T-helper 1 cell treated with Interleukin-12 subunit alpha and Interleukin-12 subunit beta and Interleukin-4 antibody, amounts not matched to agents 30 ng/mL and 1 ng/mL, for 36 hours (primary cell): Measurements from ENCODE around the gene PIP5K1B. TPM values are rescaled to one million over a fixed set of nuclear protein-coding genes. Genes with fewer than 3 reads are reported as not detected.

ENCODE experiments used
- intact Hi-C: fragments of 100-400 bp; cut with micrococcal nuclease; formaldehyde crosslinking; loops from one replicate; pipeline ENCODE4 v1.15.1; 2024
- total RNA-seq: library from RNA; stranded (reverse); gene quantifications from 2 replicates; pipeline ENCODE4 v1.2.3, GENCODE V29; 2022

PIP5K1B gene
- total RNA-seq, 1 donor from 2014 or later = 4.4 TPM

DNA sequence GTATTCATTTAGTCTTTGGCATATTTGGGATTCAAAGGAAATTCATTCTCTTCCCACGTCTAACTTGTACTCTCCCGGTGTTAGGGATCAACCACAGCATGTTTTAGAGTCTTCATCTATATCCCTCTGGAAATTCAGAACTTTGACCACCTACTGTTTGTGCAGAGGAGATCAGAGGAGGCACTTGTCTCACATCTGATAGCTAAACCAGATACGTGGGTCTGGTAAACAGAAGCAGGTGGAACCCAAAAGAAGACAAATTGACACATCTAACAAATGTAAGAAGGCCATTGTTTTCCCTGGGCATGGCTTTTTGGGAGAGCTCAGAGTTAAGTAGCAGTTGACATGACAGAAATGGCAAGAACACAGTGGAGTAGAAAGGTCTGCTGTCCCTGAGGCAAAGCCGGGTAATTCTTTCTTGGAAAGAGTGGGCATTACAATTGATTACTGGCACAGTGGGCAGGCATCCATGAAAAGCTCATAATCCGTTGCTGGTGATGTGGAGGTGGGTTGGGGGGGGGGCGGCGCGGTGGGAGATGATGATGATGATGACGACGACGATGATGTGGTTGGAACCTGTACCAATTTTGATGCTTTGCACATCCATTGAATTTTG, 27.5 kb downstream of the PIP5K1B start:
- intact Hi-C loops = no loop called here

GRCh38 chr9:68733021-68733405, 28.0 kb downstream of the PIP5K1B start:
- intact Hi-C loops = no loop called here

DNA sequence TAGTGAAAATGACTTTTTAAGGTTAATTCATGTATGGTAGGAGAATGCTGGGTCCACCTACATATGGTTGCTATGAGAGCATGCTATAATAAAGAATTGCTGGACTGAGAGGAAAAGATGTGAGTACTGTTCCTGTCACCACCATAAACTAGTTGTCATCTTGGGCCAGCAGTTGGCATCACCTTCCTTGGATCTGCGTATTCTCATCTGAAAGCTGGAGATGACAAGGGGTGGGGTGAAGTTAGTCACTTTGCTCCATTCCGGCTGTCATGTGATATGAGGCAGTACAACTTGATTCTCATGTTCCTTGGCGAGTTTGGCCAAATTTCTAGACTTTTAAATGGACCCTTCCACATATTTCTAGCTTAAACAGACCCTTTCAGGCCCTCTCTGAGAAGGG, 33.3 kb downstream of the PIP5K1B start:
- intact Hi-C loops = no loop called here

DNA sequence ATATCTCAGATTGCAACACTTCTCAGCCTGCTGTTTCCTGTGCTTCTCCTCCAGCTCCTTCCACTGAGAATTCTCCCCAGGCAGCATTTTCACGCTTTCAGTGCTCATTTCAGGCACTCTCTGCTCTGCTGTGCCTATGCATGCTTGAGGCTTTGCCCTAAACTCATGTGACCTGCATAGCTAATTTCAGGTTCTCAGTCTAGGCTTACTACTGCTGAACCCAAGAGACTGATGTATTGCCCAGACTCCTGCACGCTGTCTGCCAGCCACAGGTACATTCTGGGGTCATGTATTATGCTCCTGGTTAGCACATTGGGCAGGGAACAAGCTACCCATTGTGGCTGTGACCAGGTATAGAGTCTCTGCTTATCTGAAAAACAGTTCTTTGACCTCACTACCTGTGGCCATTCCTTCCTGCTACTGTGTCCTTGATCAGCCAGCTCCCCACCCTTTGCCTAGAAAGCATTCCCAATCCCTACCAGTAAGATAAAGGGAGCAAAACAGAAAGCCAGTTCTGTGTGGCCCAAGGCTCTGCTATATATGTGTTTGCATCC, 34.7 kb downstream of the PIP5K1B start:
- intact Hi-C loops = no loop called here

DNA sequence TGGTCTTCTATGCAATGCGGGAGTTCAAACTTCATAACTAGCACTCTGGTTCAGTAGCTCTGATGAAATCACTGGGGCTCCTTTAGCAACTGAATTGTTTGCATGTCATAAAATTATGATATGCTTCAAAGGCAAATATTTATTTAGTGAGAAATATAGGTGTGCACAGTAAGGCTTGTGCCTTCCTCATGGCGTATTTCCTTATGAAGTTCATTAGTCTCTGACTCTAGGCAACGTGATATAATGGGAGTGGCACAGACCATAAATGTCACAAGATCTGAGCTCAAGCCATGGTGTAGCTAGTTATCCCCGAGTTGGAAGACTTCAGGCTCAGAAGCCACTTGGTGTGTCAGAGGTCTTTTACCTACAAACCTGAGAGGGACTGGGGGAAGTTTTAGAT, 35.5 kb downstream of the PIP5K1B start:
- intact Hi-C loops = no loop called here

GRCh38 chr9:68741234-68741633, 36.2 kb downstream of the PIP5K1B start:
- intact Hi-C loops = no loop called here

GRCh38 chr9:68741704-68742332, 36.8 kb downstream of the PIP5K1B start:
- intact Hi-C loops = no loop called here

GRCh38 chr9:68742333-68742730, 37.3 kb downstream of the PIP5K1B start:
- intact Hi-C loops = no loop called here

DNA sequence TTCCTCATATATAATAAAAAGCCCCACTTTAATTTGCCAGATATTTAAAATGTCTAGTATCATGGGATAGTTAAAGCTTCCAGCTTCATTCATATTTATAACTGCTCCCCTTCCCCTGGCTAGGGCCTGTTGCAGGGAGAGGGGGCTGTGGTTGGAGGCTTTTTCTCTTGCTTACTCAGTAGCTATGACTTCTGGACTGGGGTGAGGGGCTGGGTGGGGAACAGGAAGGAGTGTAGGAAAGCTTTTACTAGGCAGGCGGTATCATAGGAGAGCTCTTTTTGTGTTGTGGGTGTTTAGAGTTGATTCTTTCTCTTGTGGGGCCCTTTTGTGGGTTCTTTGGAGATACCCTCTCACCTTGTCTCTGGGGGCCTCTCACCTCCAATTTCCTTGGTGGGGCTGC, 39.4 kb downstream of the PIP5K1B start:
- intact Hi-C loops = no loop called here

GRCh38 chr9:68746525-68746924, 41.5 kb downstream of the PIP5K1B start:
- intact Hi-C loops = no loop called here

DNA sequence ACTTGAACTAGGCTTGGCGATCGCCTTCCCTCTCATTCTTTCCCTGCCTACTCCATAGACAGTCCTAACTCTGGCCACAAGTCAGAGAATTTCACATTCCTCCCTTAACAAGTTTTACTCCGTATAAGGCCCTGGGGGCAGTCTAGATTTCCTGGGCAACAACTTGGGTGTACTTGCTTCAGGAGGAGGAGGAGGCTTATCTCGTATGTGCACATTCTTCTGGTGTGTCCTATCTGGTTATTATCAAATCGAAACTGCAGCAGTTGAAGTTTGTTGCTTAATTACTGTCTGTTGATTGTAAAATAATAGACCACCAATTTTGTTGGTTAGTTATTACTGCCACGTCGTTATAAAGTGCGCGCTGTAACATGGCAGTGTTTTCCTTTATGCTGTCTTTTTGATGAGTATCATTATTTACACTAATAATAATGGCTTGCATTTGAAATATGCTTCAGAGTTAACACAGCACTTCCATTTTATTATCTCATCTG, 42.0 kb downstream of the PIP5K1B start:
- intact Hi-C loops = no loop called here

DNA sequence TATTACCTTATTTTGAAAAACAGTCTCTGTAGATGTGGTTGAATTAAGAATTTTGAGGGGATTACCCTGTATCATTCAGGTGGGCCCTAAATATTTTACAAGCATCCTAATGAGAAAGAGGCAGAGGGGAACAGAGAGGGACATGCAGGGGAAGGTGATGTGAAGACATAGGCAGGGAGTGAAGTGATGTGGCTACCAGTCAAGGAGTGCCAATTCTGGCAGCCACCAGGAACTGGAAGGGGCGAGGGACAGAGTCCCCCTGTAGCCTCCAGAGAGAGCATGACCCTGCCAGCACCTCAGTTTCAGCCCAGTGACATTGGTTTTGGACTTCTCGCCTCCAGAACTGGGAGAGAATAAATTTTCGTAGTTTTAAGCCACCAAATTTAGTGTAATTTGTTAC, 44.1 kb downstream of the PIP5K1B start:
- intact Hi-C loops = no loop called here

GRCh38 chr9:68749579-68750159, 44.6 kb downstream of the PIP5K1B start:
- intact Hi-C loops = no loop called here

DNA sequence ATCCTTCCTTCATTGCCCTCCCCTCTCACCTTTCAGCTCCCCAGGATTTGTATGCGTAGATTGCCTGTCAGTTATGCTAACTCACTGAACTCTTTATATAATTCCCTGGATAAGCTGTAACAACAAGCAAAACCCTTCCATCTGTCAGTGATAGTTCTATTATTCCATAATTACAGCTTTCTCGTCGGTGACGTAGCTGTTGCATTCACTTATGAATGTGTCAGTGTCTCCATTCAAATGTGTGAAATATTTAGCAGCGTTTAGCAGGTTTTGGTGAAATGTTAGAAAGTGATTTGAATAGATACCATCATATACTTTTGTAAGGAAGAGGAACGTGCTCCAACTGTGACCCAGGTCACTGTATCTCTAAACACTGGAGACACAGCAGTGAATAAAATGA, 45.2 kb downstream of the PIP5K1B start:
- intact Hi-C loops = no loop called here

DNA sequence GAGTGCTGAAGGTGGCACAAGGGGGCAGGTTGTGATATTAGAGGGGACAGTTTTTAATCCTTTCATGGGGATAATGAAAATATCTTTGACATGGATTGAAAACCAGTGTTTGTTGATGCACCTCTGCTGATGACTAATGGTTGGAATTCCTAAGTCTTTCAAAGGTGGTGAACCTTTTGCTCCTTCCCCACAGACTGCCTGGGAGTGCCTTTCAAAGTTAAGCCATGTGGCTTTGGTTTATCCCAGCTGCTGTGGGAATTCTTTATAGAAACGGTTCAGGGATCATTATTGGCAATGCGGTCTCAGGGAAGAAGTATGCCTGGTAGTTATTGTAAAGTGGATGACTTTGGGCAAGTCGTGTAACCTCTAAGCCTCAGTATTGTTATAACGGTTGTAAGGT, 45.7 kb downstream of the PIP5K1B start:
- intact Hi-C loops = no loop called here

GRCh38 chr9:68751556-68751955, 46.5 kb downstream of the PIP5K1B start:
- intact Hi-C loops = no loop called here

- intact Hi-C loops = no loop called here
These were observed 50.0 kb downstream of the PIP5K1B start for GRCh38 chr9:68755051-68755450.

- intact Hi-C loops = no loop called here
These were observed 50.7 kb downstream of the PIP5K1B start for GRCh38 chr9:68755752-68756151.

DNA sequence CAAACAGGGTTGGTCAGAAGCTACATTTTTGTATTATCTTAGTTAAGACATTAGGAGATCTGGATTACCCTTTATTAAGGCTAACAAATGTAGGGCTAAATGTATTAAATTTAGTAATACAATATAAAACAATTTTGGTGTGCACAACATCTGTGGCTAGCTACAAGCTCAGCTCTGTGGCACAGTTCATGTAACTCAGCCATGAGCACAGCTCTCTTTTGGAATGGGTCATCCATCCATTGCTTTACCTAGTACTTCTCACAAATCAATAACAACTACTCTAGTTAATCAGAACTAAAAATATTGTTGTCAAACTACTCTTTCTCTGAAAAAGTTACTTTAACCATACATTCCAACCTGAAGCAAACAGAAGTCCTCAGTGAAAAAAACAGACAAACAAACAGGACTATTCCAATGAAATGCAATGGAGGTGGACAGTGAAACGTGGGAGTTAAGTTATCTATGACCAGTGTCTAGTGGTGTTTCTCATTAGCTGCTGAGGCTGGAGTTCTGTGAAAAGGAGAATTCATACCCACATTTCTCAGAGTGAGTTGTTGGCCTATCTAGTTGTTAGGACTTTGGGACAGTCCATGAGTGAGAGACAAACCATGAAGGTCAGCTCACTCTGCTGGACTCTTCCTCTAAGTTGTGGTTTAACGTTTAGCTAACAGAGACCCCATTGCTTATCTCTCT, 55.1 kb downstream of the PIP5K1B start:
- intact Hi-C loops = no loop called here

DNA sequence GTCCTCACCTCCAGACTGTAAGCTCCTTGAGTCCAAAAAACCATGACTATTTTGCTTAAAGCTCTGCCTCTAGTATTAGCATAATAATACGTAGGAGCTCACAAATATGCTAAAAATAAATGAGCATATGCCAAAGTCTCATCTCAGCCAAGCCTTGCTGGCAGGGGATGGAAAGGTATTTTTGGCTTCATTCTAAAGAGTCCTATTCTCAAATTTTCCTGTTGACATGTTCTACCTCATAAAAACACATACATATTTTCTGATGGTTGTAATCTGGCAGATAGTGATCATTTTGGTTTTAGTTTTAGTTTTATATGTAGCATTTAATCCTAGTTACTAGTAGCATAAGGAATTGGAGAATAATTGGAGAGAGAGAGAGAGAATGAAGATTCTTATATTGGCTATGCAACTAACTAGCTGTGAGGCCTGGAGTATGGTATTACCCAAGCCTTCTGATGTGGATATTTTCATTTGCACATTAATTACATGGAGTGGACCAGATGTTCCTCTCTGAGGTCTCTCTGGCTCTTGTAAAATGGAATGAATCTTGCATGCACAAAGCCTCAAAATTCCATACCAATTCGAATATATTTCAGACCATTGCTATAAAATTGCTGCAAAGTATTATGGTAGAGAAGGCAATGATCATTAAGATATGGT, 55.8 kb downstream of the PIP5K1B start:
- intact Hi-C loops = no loop called here

GRCh38 chr9:68762570-68762969, 57.5 kb downstream of the PIP5K1B start:
- intact Hi-C loops = no loop called here
